IMR-90 (cell line): Measurements from ENCODE around the gene NMB. TPM values are rescaled to one million over a fixed set of nuclear protein-coding genes. Genes with fewer than 3 reads are reported as not detected.

Source experiments
- ATAC-seq: fragments of 200-7000 bp; cut with Tn5 transposase; 2 replicates; pipeline ENCODE4 v1.9.1; 2020; ENCODE audit warnings: low read depth, mild to moderate bottlenecking, moderate library complexity
- BruUV-seq: library from RNA; stranded (reverse); fragments of 400-500 nt; replicated peaks from 2 replicates; lab custom pipeline; 2021; lab: Mats Ljungman, UMichigan
- CTCF ChIA-PET: fragments of 300-600 bp; formaldehyde crosslinking; extraction: SDS; loops from one replicate; lab custom pipeline; 2021; ENCODE audit warnings: antibody characterized with exemption; lab: Yijun Ruan, JAX
- POLR2A ChIA-PET: fragments of 300-600 bp; sonication (Branson Sonifier 250); formaldehyde crosslinking; loops from one replicate; lab custom pipeline; 2022; ENCODE audit warnings: antibody characterized with exemption; ENCODE audit not compliant: unreplicated experiment; lab: Charles Lee
- DNase-seq: peaks from one replicate; pipeline ENCODE4 v3.0.0; 2013
- H2AFZ ChIP-seq: replicated peaks from 2 replicates; pipeline ENCODE3; 2013; ENCODE audit warnings: low read length, mild to moderate bottlenecking; ENCODE audit not compliant: poor library complexity
- H2AK5ac ChIP-seq: 2 replicates; pipeline ENCODE4 v1.6.1; 2013; ENCODE audit warnings: low read depth, low read length, inconsistent platforms
- H2AK9ac ChIP-seq: replicated peaks from 2 replicates; pipeline ENCODE3; 2013; ENCODE audit warnings: mild to moderate bottlenecking, low read depth, low read length, moderate library complexity; ENCODE audit not compliant: poor library complexity
- H2BK120ac ChIP-seq: 2 replicates; pipeline ENCODE4 v1.6.1; 2013; ENCODE audit warnings: low read depth, low read length, inconsistent platforms
- H2BK15ac ChIP-seq: 3 replicates; pipeline ENCODE4 v1.6.1; 2013; ENCODE audit warnings: low read depth, low read length, inconsistent platforms
- H2BK20ac ChIP-seq: 2 replicates; pipeline ENCODE4 v1.6.1; 2013; ENCODE audit warnings: low read depth, mild to moderate bottlenecking, inconsistent platforms, low read length, moderate library complexity
- H2BK5ac ChIP-seq: 2 replicates; pipeline ENCODE4 v1.6.1; 2013; ENCODE audit warnings: mild to moderate bottlenecking, low read depth, low read length, inconsistent platforms; ENCODE audit not compliant: poor library complexity, severe bottlenecking
- H3K14ac ChIP-seq: replicated peaks from 2 replicates; pipeline ENCODE4 v1.6.1; 2013; ENCODE audit warnings: low read depth, low read length, inconsistent platforms
- H3K18ac ChIP-seq: 2 replicates; pipeline ENCODE4 v1.6.1; 2013; ENCODE audit warnings: low read depth, low read length, control low read depth
- H3K23ac ChIP-seq: 2 replicates; pipeline ENCODE4 v1.6.1; 2013; ENCODE audit warnings: low read depth, low read length, inconsistent platforms
- H3K27ac ChIP-seq: 2 replicates; pipeline ENCODE4 v1.5.1; 2013; ENCODE audit warnings: mild to moderate bottlenecking, control low read depth, low read length; ENCODE audit not compliant: insufficient read depth
- H3K27me3 ChIP-seq: 2 replicates; pipeline ENCODE4 v1.6.1; 2013; ENCODE audit warnings: low read length; ENCODE audit not compliant: control insufficient read depth, insufficient read depth
- H3K36me3 ChIP-seq: 2 replicates; pipeline ENCODE4 v1.6.1; 2013; ENCODE audit warnings: low read length, mixed read lengths; ENCODE audit not compliant: control insufficient read depth, insufficient read depth
- H3K4ac ChIP-seq: 2 replicates; pipeline ENCODE4 v1.6.1; 2013; ENCODE audit warnings: low read depth, low read length, inconsistent platforms
- H3K4me1 ChIP-seq: 2 replicates; pipeline ENCODE4 v1.6.1; 2013; ENCODE audit warnings: low read length, mixed read lengths; ENCODE audit not compliant: control insufficient read depth, insufficient read depth
- H3K4me2 ChIP-seq: 2 replicates; pipeline ENCODE4 v1.6.1; 2013; ENCODE audit warnings: low read depth, mild to moderate bottlenecking, control low read depth, low read length, moderate library complexity
- H3K4me3 ChIP-seq: 2 replicates; pipeline ENCODE4 v1.5.1; 2013; ENCODE audit warnings: low read depth, mild to moderate bottlenecking, control low read depth, low read length, moderate library complexity; ENCODE audit not compliant: insufficient read depth
- H3K56ac ChIP-seq: 2 replicates; pipeline ENCODE4 v1.6.1; 2013; ENCODE audit warnings: low read length, inconsistent platforms; ENCODE audit not compliant: insufficient read depth; ENCODE audit errors: extremely low read depth
- H3K79me1 ChIP-seq, 2 experiments: 2 replicates each; pipeline ENCODE4 v1.6.1; 2013; ENCODE audit warnings: low read length in 2 of 2, inconsistent platforms in 1 of 2, low read depth in 1 of 2
- H3K9ac ChIP-seq: 2 replicates; pipeline ENCODE4 v1.6.1; 2013; ENCODE audit warnings: low read depth, low read length, control low read depth
- H3K9me1 ChIP-seq: 2 replicates; pipeline ENCODE4 v1.6.1; 2013; ENCODE audit warnings: low read length, inconsistent platforms; ENCODE audit not compliant: insufficient read depth
- H3K9me3 ChIP-seq: 2 replicates; pipeline ENCODE4 v1.6.1; 2013; ENCODE audit warnings: low read length; ENCODE audit not compliant: control insufficient read depth, insufficient read depth
- H4K20me1 ChIP-seq: 2 replicates; pipeline ENCODE4 v1.6.1; 2013; ENCODE audit warnings: low read length, inconsistent platforms; ENCODE audit not compliant: insufficient read depth
- H4K5ac ChIP-seq: 2 replicates; pipeline ENCODE4 v1.6.1; 2013; ENCODE audit warnings: mild to moderate bottlenecking, low read depth, low read length, control low read depth
- H4K8ac ChIP-seq, 2 experiments: 2 replicates each; pipeline ENCODE4 v1.6.1; 2013; ENCODE audit warnings: low read depth in 2 of 2, low read length in 2 of 2, control low read depth in 1 of 2, inconsistent platforms in 1 of 2
- H4K91ac ChIP-seq: 2 replicates; pipeline ENCODE4 v1.6.1; 2013; ENCODE audit warnings: low read depth, low read length, inconsistent platforms; ENCODE audit not compliant: insufficient read depth
- BHLHE40 ChIP-seq: fragments of 150-350 bp; IDR thresholded peaks from 2 replicates; pipeline ENCODE4 v1.6.1; 2016; ENCODE audit warnings: mild to moderate bottlenecking, low read depth, low read length
- CEBPB ChIP-seq: IDR thresholded peaks from 2 replicates; pipeline ENCODE4 v1.6.1; 2012; ENCODE audit warnings: low read depth, low read length, improper control_type of control experiment
- FOS ChIP-seq: fragments of 150-350 bp; IDR thresholded peaks from 2 replicates; pipeline ENCODE4 v1.6.1; 2016; ENCODE audit warnings: low read depth, low read length
- MAFK ChIP-seq: IDR thresholded peaks from 2 replicates; pipeline ENCODE4 v1.6.1; 2012; ENCODE audit warnings: low read depth, low read length, improper control_type of control experiment
- MAZ ChIP-seq: IDR thresholded peaks from 2 replicates; pipeline ENCODE4 v1.6.1; 2012; ENCODE audit warnings: low read depth, mild to moderate bottlenecking, low read length, improper control_type of control experiment, moderate library complexity, borderline replicate concordance
- MXI1 ChIP-seq: IDR thresholded peaks from 2 replicates; pipeline ENCODE4 v1.6.1; 2012; ENCODE audit warnings: low read depth, mild to moderate bottlenecking, low read length, moderate library complexity, borderline replicate concordance
- NFE2L2 ChIP-seq: fragments of 150-350 bp; IDR thresholded peaks from 2 replicates; pipeline ENCODE4 v1.6.1; 2016; ENCODE audit warnings: low read depth, mild to moderate bottlenecking, low read length
- POLR2A ChIP-seq: IDR thresholded peaks from 2 replicates; pipeline ENCODE4 v1.6.1; 2012; ENCODE audit warnings: mild to moderate bottlenecking, low read depth, low read length
- RAD21 ChIP-seq: IDR thresholded peaks from 2 replicates; pipeline ENCODE4 v1.6.1; 2012; ENCODE audit warnings: low read length, improper control_type of control experiment
- RCOR1 ChIP-seq: IDR thresholded peaks from 2 replicates; pipeline ENCODE4 v1.6.1; 2012; ENCODE audit warnings: mild to moderate bottlenecking, low read length, improper control_type of control experiment; ENCODE audit not compliant: insufficient replicate concordance
- RFX5 ChIP-seq: IDR thresholded peaks from 2 replicates; pipeline ENCODE4 v1.8.0; 2012; ENCODE audit warnings: low read depth, mild to moderate bottlenecking, low read length, moderate library complexity
- SMC3 ChIP-seq: fragments of 150-350 bp; IDR thresholded peaks from 2 replicates; pipeline ENCODE4 v1.6.1; 2016; ENCODE audit warnings: low read depth, mild to moderate bottlenecking, antibody characterized with exemption, low read length, moderate library complexity
- USF2 ChIP-seq: fragments of 150-350 bp; IDR thresholded peaks from 2 replicates; pipeline ENCODE4 v1.6.1; 2017; ENCODE audit warnings: mild to moderate bottlenecking, antibody characterized with exemption, low read length, low read depth
- WGBS, 2 experiments: methylation state at CpG; one replicate each; pipeline versions ENCODE4 v1.1.5 to v1.1.7; 2013; ENCODE audit warnings: missing lambda C conversion rate in 2 of 2; ENCODE audit not compliant: insufficient read length in 1 of 2; ENCODE audit errors: extremely low coverage in 2 of 2; 5-methylcytosine and 5-hydroxymethylcytosine counted together
- dilution Hi-C: fragments of 300-500 bp; cut with HindIII; formaldehyde crosslinking; loops from one replicate; pipeline ENCODE4 v1.14.3; 2018; ENCODE audit warnings: low sequenced_read_pairs; ENCODE audit not compliant: unreplicated experiment
- in situ Hi-C: fragments of 300-500 bp; cut with MboI; formaldehyde crosslinking; loops from 3 replicates; pipeline ENCODE4 v1.14.3; 2019; ENCODE audit warnings: low sequenced_read_pairs, inconsistent platforms, mixed read lengths
- intact Hi-C: fragments of 100-400 bp; cut with micrococcal nuclease; formaldehyde crosslinking; loops from 2 replicates; pipeline ENCODE4 v1.10.0; 2022
- polyA plus RNA-seq, 3 experiments: library from polyadenylated mRNA; depleted of rRNA; stranded (reverse); fragments of >200 nt; gene quantifications; 2 replicates each; pipeline ENCODE4 v1.2.3, GENCODE V29; 2012; ENCODE audit warnings: low replicate concordance in 1 of 3
- total RNA-seq: library from RNA; depleted of rRNA; stranded (reverse); fragments of >200 nt; gene quantifications from 2 replicates; pipeline ENCODE4 v1.2.3, GENCODE V29; 2012

The NMB gene
- total and polyA plus RNA-seq, 2 of the 4 experiments (the other 2 are of a cell fraction), result 1.3 to 3.8 TPM

- H2BK5ac ChIP-seq, result no peak overlapping the region
- H3K23ac ChIP-seq, result no peak overlapping the region
- H3K9me1 ChIP-seq, result peaks cover 9% of the 10 kb centered on the region; the same call in 1 of the 2 replicates
- H3K79me1 ChIP-seq, result peaks cover 10 to 27% of the 10 kb centered on the region in 2 experiments
- H4K8ac ChIP-seq, result no peak overlapping the region
- H3K14ac ChIP-seq, result no peak overlapping the region
- no peak overlapping the region for H4K5ac ChIP-seq
- H3K9me3 ChIP-seq, result no peaks in the 10 kb centered on the region
- H3K27ac ChIP-seq, result no peak overlapping the region
- H3K27me3 ChIP-seq, result no peaks in the 10 kb centered on the region
- 0 out of 2 replicates have a peak, but pooled peaks cover 2% of the 10 kb centered on the region for H3K4me1 ChIP-seq
- H2AK9ac ChIP-seq, result no peak overlapping the region
- 93% methylated on average over 4 of the region's 6 CpGs; no CpG with 5 or more reads in 1 of the 2 experiments for WGBS, 2 experiments
- ChIA-PET CTCF (no interaction called here), POLR2A (no interaction called here)
- no peak overlapping the region for H2BK15ac ChIP-seq
- peaks cover 5% of the 10 kb centered on the region; the same call in 1 of the 2 replicates for H4K20me1 ChIP-seq
- H3K36me3 ChIP-seq, result peaks cover 72% of the 10 kb centered on the region
- TF ChIP-seq RAD21, result no peak
- no peak for TF ChIP-seq RCOR1
- TF ChIP-seq MAZ, result no peak
- no peak for TF ChIP-seq FOS
- no peak for TF ChIP-seq NFE2L2
- no peak for TF ChIP-seq RFX5
- no peak for TF ChIP-seq MXI1
- no peak for TF ChIP-seq MAFK
- TF ChIP-seq POLR2A, result no peak
- TF ChIP-seq BHLHE40, result no peak
- TF ChIP-seq CEBPB, result no peak
- no peak for TF ChIP-seq SMC3
- no peak for TF ChIP-seq USF2
- no peak overlapping the region for H3K4ac ChIP-seq
- DNase-seq (no peak), ATAC-seq (no peak)
- BruUV-seq, result no TSS peak
- H3K9ac ChIP-seq, result no peak overlapping the region
- H3K56ac ChIP-seq, result no peak overlapping the region
- no peak overlapping the region for H2BK120ac ChIP-seq
- no peak overlapping the region for H2AFZ ChIP-seq
- dilution Hi-C loops, result no loop called here
- intact Hi-C loops, result no loop called here
- no peak overlapping the region for H4K91ac ChIP-seq
- H2BK20ac ChIP-seq, result no peak overlapping the region
- no peak overlapping the region for H3K4me3 ChIP-seq
- no peak overlapping the region for H3K18ac ChIP-seq
- in situ Hi-C loops, result no loop called here
- H3K4me2 ChIP-seq, result no peak overlapping the region
- no peak overlapping the region for H2AK5ac ChIP-seq
Measured at GRCh38 chr15:84643838-84644237, 14.2 kb downstream of the NMB start.
